Ecto neural progenitor cell (in vitro differentiated cells): ENCODE data around the gene SMC2.

ENCODE experiments used
- DNase-seq: peaks from one replicate; pipeline ENCODE4 v3.0.0-alpha.2; 2018; ENCODE audit warnings: low spot score

The SMC2 gene

GRCh38 chr9:104093647-104094533, at the start of gene SMC2:
TSS of gene SMC2 (plus strand) at chr9:104094309. CDS start at chr9:104095385, 1,076 bp downstream.
- DNase-seq, result peak; percentile 92

GRCh38 chr9:104068546-104068945, 25.6 kb upstream of the SMC2 start:
- DNase-seq, result no peak

- DNase-seq, result no peak
Measured at GRCh38 chr9:104069288-104069687, 24.8 kb upstream of the SMC2 start.

- no peak for DNase-seq
Measured at GRCh38 chr9:104071589-104071988, 22.5 kb upstream of the SMC2 start.

- no peak for DNase-seq
Measured at GRCh38 chr9:104073098-104073769, 20.9 kb upstream of the SMC2 start.

- no peak for DNase-seq
Measured at GRCh38 chr9:104073770-104074133, 20.4 kb upstream of the SMC2 start.

- DNase-seq, result no peak
Measured at GRCh38 chr9:104074876-104075275, 19.2 kb upstream of the SMC2 start.

GRCh38 chr9:104075801-104076753, 18.0 kb upstream of the SMC2 start:
- DNase-seq, result no peak

GRCh38 chr9:104078596-104078995, 15.5 kb upstream of the SMC2 start:
- DNase-seq, result no peak

- DNase-seq, result no peak
Measured at GRCh38 chr9:104080983-104081382, 13.1 kb upstream of the SMC2 start.

- no peak for DNase-seq
Measured at GRCh38 chr9:104082168-104082567, 11.9 kb upstream of the SMC2 start.

- DNase-seq, result no peak
Measured at GRCh38 chr9:104085525-104085924, 8.6 kb upstream of the SMC2 start.

GRCh38 chr9:104087894-104088293, 6.2 kb upstream of the SMC2 start:
- DNase-seq, result no peak

GRCh38 chr9:104088416-104088815, 5.7 kb upstream of the SMC2 start:
- DNase-seq, result no peak

- DNase-seq, result no peak
Measured at GRCh38 chr9:104090578-104090977, 3.5 kb upstream of the SMC2 start.

GRCh38 chr9:104091116-104091515, 3.0 kb upstream of the SMC2 start:
- no peak for DNase-seq

- DNase-seq, result no peak
Measured at GRCh38 chr9:104091708-104092107, 2.4 kb upstream of the SMC2 start.

GRCh38 chr9:104092192-104092591, 1.9 kb upstream of the SMC2 start:
- DNase-seq, result no peak

GRCh38 chr9:104092875-104093600, 1.1 kb upstream of the SMC2 start:
- DNase-seq, result no peak

- DNase-seq, result no peak
Measured at GRCh38 chr9:104094534-104095015, 466 bp downstream of the SMC2 start.

- DNase-seq, result no peak
Measured at GRCh38 chr9:104099630-104100029, 5.5 kb downstream of the SMC2 start.
